ENCODE data around the gene CRPPA.
"Not testable (repeated sequence)": the region's sequence is repeated elsewhere in the genome, so short reads cannot be mapped to it uniquely, and the experiment has no call there.

The CRPPA gene

GRCh38 chr7:16396766-16397500 lies 24.4 kb downstream of the CRPPA start:
- DNase-seq = no peak

- no peak for DNase-seq
Observed at GRCh38 chr7:16395121-16395520, 26.2 kb downstream of the CRPPA start.

- DNase-seq = no peak
Observed at GRCh38 chr7:16393862-16394422, 27.4 kb downstream of the CRPPA start.

- no peak for DNase-seq
Observed at GRCh38 chr7:16392990-16393523, 28.3 kb downstream of the CRPPA start.

- not testable (repeated sequence) for DNase-seq
Observed at GRCh38 chr7:16383786-16384185, 37.6 kb downstream of the CRPPA start.

- not testable (repeated sequence) for DNase-seq
Observed at GRCh38 chr7:16383103-16383502, 38.2 kb downstream of the CRPPA start.

All from stimulated activated CD4-positive, alpha-beta T cell treated with anti-CD3 and anti-CD28 coated beads, Interleukin-4, amount 100 ng/mL, for 24 hours (primary cell).